HFFc6 (cell line): ENCODE data around the gene ECI1. TPM values are rescaled to one million over a fixed set of nuclear protein-coding genes. Genes with fewer than 3 reads are reported as not detected.
"Not testable (repeated sequence)": the region's sequence is repeated elsewhere in the genome, so short reads cannot be mapped to it uniquely, and the experiment has no call there.

Experiments
- DNase-seq: peaks from one replicate; pipeline ENCODE4 v3.0.0-alpha.2; 2018
- H3K27ac Mint-ChIP-seq: 2 replicates; pipeline ENCODE4 v1.8.0; 2020; ENCODE audit warnings: mild to moderate bottlenecking, mixed read lengths
- H3K27me3 Mint-ChIP-seq: 2 replicates; pipeline ENCODE4 v1.8.0; 2021; ENCODE audit warnings: mild to moderate bottlenecking, moderate library complexity, mixed read lengths; ENCODE audit not compliant: insufficient read depth
- H3K36me3 Mint-ChIP-seq: 2 replicates; pipeline ENCODE4 v1.8.0; 2021; ENCODE audit warnings: low read depth, mixed read lengths
- H3K4me1 Mint-ChIP-seq: 2 replicates; pipeline ENCODE4 v1.8.0; 2020; ENCODE audit warnings: low read depth, mixed read lengths
- H3K4me3 Mint-ChIP-seq: 2 replicates; pipeline ENCODE4 v1.8.0; 2020; ENCODE audit warnings: mild to moderate bottlenecking, moderate library complexity, mixed read lengths
- H3K9me3 Mint-ChIP-seq: 2 replicates; pipeline ENCODE4 v1.8.0; 2020; ENCODE audit warnings: mild to moderate bottlenecking, mixed read lengths
- total RNA-seq, 6 experiments: library from RNA; stranded (reverse); fragmentation: NEBNext Ultra II Directional; extraction: Animal tissue kit (Norgen Biotek cat#: 25700); gene quantifications; 2 replicates in 1 of 6; 3 replicates in 5 of 6; pipeline ENCODE4 v1.2.3, GENCODE V29; 2021
- TF ChIP-seq, protein P1 (sequence below): fragments of 200-600 bp; sonication (generic); IDR thresholded peaks from 2 replicates; pipeline ENCODE4 v1.5.0; 2021; ENCODE audit warnings: antibody characterized with exemption, mild to moderate bottlenecking

The ECI1 gene
- total RNA-seq, 6 experiments from 2014 or later: 30.3 to 47.8 (median 35.4) TPM

DNA sequence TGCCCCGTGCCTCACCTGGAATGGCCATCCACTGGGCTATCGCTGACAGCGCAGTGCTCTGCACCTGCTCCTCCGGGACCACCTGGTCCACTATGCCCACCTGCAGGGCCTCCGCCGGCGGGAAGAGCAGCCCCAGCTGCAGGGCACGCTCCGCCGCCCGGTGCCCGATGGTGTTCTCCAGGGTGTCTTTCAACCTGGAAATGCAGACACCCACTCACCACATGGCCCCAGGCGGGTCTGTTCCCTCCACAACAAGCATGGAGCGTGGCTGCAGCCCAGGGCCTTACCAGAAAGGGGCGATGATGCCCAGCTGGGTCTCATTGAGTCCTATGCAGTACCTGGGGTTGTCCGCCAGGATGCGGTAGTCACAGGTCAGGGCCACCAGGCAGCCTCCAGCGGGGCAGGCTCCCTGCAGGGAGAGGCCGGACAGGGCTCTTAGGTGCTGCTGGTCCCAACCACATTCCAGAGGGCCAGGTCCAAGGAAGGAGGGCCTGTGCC, 8.3 kb downstream of the ECI1 start:
- Mint-ChIP-seq H3K9me3 (no peaks in the 10 kb centered on the region), H3K36me3 (peaks cover 14% of the 10 kb centered on the region), H3K4me3 (no peak overlapping the region), H3K27ac (no peak overlapping the region), H3K27me3 (no peaks in the 10 kb centered on the region), H3K4me1 (no peaks in the 10 kb centered on the region)
- TF ChIP-seq, protein P1, sequence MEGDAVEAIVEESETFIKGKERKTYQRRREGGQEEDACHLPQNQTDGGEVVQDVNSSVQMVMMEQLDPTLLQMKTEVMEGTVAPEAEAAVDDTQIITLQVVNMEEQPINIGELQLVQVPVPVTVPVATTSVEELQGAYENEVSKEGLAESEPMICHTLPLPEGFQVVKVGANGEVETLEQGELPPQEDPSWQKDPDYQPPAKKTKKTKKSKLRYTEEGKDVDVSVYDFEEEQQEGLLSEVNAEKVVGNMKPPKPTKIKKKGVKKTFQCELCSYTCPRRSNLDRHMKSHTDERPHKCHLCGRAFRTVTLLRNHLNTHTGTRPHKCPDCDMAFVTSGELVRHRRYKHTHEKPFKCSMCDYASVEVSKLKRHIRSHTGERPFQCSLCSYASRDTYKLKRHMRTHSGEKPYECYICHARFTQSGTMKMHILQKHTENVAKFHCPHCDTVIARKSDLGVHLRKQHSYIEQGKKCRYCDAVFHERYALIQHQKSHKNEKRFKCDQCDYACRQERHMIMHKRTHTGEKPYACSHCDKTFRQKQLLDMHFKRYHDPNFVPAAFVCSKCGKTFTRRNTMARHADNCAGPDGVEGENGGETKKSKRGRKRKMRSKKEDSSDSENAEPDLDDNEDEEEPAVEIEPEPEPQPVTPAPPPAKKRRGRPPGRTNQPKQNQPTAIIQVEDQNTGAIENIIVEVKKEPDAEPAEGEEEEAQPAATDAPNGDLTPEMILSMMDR: no peak; the same call in 1 of the 2 replicates
- DNase-seq: no peak

DNA sequence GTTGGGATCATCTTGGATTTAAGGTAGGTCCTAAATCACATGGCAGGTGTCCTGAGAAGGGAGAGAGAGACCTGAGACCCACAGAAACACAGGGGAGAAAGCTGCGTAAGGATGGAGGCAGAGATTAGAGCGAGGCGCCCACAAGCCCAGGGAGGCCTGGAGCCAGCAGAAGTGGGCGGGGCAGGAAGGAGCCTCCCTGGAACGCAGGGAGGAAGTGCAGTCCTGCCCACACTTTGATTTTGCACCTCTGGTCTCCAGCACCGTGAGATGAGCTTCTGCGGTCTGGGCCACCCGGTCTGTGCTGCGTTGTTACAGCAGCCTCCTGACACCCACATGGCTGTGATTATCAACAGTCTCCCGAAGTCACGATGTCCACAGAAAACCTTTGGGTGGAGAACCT, 8.8 kb downstream of the ECI1 start:
- H3K27ac Mint-ChIP-seq: no peak overlapping the region
- no peak for DNase-seq
- no peak overlapping the region for H3K4me3 Mint-ChIP-seq
- no peaks in the 10 kb centered on the region for H3K27me3 Mint-ChIP-seq
- peaks cover 14% of the 10 kb centered on the region for H3K36me3 Mint-ChIP-seq
- no peaks in the 10 kb centered on the region for H3K9me3 Mint-ChIP-seq
- TF ChIP-seq, protein P1: no peak
- no peaks in the 10 kb centered on the region for H3K4me1 Mint-ChIP-seq

DNA sequence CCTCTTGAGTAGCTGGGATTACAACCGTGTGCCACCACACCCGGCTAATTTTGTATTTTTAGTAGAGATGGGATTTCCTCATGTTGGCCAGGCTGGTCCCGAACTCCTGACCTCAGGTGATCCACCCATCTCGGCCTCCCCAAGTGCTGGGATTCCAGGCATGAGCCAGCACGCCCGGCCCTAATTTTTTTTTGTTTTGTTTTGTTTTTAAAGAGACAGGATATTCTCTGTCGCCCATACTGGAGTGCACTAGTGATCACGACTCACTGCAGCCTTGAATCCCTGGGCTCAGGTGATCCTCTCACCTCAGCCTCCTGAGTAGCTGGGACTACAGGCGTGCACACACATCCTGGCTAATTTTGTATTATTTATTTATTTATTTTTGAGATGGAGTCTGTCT, 11.1 kb downstream of the ECI1 start:
- not testable (repeated sequence) for H3K27me3 Mint-ChIP-seq, H3K9me3 Mint-ChIP-seq, H3K4me1 Mint-ChIP-seq

DNA sequence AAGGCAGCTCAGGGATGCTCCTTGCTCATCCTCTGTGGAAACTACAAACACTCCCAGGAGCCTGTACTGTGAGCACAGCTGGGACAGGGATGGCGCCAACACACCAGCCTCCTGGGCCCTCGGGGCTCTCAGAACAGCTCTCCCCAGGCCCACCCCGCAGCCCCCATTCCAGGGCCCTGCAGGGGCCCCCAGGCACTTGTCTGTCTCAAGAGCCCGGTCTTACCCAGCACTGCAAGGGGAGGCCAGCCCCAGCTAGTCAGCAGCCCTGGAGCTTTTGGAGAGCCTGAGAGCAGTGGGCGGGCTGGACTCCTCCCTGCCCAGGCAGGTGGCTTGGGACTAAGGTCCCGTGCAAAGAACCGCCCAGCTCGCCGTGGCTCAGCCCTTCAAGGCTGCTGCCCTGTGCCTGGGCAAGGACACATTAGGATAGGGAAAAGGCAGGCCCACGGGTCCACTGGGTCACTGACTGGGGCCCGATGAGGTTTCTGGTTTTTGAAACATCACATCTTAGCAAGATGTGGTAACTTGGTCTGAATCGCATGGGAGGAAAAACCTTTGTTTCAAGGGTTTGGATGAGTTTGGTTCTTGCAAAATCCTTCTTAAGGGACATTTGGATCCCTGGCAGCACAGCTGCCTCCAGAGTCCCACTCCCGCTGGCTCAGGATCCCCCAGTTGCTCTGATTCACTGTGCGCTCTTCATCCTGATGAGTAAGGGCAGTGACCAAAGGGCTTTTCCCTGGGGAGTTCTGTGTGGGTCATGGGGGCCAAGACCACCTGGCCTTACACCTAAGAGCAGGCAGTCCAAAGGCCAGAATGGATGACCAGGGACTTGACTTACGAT, 12.3 kb downstream of the ECI1 start:
- TF ChIP-seq, protein P1: no peak
- H3K27ac Mint-ChIP-seq: no peak overlapping the region
- no peaks in the 10 kb centered on the region for H3K9me3 Mint-ChIP-seq
- H3K4me1 Mint-ChIP-seq: no peaks in the 10 kb centered on the region
- no peak for DNase-seq
- H3K4me3 Mint-ChIP-seq: no peak overlapping the region
- peaks cover 9% of the 10 kb centered on the region for H3K36me3 Mint-ChIP-seq
- H3K27me3 Mint-ChIP-seq: no peaks in the 10 kb centered on the region

More for the DNA sequence above, 11.1 kb downstream of the ECI1 start:
- not testable (repeated sequence) for DNase-seq, H3K36me3 Mint-ChIP-seq, H3K27ac Mint-ChIP-seq, H3K4me3 Mint-ChIP-seq

DNA sequence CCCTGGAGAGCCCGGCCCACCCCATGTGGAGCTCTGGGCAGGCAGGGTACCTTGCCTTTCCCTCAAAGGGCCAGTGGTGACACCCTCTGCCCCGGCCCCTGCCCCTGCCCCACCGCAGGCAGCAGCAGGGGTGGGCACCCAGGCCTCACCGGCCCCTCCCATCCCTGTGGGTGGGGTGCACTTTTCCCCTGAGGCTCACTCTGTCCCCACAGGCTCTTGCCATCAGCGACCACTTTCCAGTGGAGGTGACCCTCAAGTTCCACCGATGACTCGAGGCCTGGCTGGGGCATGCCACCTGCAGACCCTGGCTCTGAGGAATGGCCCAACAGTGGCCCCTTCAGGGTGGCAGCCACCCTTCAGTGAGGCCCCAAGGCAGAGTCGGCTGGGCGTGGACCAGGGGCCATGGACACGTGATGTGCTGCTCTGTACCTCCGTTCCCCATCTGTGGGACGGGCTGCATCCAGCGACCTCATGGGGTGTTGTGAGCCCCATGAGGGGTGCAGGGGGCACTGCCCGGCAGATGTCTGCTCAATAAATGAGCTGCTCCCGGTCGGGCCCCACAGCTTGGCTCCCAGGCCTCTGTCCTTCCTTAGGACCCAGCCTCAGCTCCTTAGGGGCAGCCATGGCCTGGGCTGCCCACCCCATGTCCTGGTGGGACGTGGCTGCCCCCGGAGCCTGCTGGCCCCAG, 13.1 kb downstream of the ECI1 start:
- no peak for DNase-seq
- Mint-ChIP-seq H3K4me1 (no peaks in the 10 kb centered on the region), H3K27ac (no peak overlapping the region), H3K27me3 (no peaks in the 10 kb centered on the region; the same call in 1 of the 2 replicates), H3K9me3 (no peaks in the 10 kb centered on the region), H3K4me3 (no peak overlapping the region), H3K36me3 (peaks cover 9% of the 10 kb centered on the region)
- TF ChIP-seq, protein P1: no peak
